OCI-LY1 (cell line): ENCODE results near the gene BTBD9.

Source experiments
- H2AFZ ChIP-seq: fragments of 200-600 bp; sonication (generic), shearing (Covaris generic); 2 replicates; pipeline ENCODE4 v1.6.0; 2014; ENCODE audit warnings: antibody characterized with exemption, mild to moderate bottlenecking, low read length
- H3F3A ChIP-seq: fragments of 200-600 bp; sonication (generic), shearing (Covaris generic); 2 replicates; pipeline ENCODE4 v1.6.0; 2014; ENCODE audit warnings: mild to moderate bottlenecking, antibody characterized with exemption, low read length, moderate library complexity; ENCODE audit not compliant: insufficient read depth
- H3K27ac ChIP-seq: fragments of 200-600 bp; sonication (generic); 2 replicates; pipeline ENCODE4 v1.5.1; 2014; ENCODE audit warnings: low read length, mixed run types, mild to moderate bottlenecking, low read depth; ENCODE audit not compliant: poor library complexity, severe bottlenecking
- H3K27me3 ChIP-seq: fragments of 200-600 bp; sonication (generic); 2 replicates; pipeline ENCODE4 v1.6.0; 2014; ENCODE audit warnings: antibody characterized with exemption, mild to moderate bottlenecking, low read length, moderate library complexity; ENCODE audit not compliant: insufficient read depth
- H3K36me3 ChIP-seq: fragments of 200-600 bp; sonication (generic); 2 replicates; pipeline ENCODE4 v1.6.1; 2014; ENCODE audit warnings: mild to moderate bottlenecking, antibody characterized with exemption, low read length, moderate library complexity, mixed read lengths; ENCODE audit not compliant: insufficient read depth
- H3K4me1 ChIP-seq: fragments of 200-600 bp; sonication (generic); 2 replicates; pipeline ENCODE4 v1.5.1; 2014; ENCODE audit warnings: mild to moderate bottlenecking, low read length, moderate library complexity; ENCODE audit not compliant: insufficient read depth, severe bottlenecking
- H3K4me2 ChIP-seq: fragments of 200-600 bp; sonication (generic), shearing (Covaris generic); 2 replicates; pipeline ENCODE4 v1.6.1; 2014; ENCODE audit warnings: low read length
- H3K4me3 ChIP-seq: fragments of 200-600 bp; sonication (generic); 2 replicates; pipeline ENCODE4 v1.5.1; 2014; ENCODE audit warnings: low read length, low read depth, mild to moderate bottlenecking, mixed read lengths; ENCODE audit not compliant: poor library complexity, severe bottlenecking
- H3K79me2 ChIP-seq: fragments of 200-600 bp; shearing (Covaris generic); 2 replicates; pipeline ENCODE4 v1.6.1; 2016; ENCODE audit warnings: mixed run types, low read length, mixed read lengths; ENCODE audit not compliant: insufficient read depth
- H3K9ac ChIP-seq: fragments of 200-600 bp; sonication (generic), shearing (Covaris generic); 2 replicates; pipeline ENCODE4 v1.6.1; 2014; ENCODE audit warnings: mild to moderate bottlenecking, low read length, mixed read lengths
- H3K9me2 ChIP-seq: fragments of 200-600 bp; sonication (generic), shearing (Covaris generic); 2 replicates; pipeline ENCODE4 v1.6.1; 2014; ENCODE audit warnings: low read depth, mild to moderate bottlenecking, low read length, mixed read lengths
- H3K9me3 ChIP-seq: fragments of 200-600 bp; shearing (Covaris generic); 2 replicates; pipeline ENCODE4 v1.6.1; 2014; ENCODE audit warnings: low read length, mixed read lengths
- H4K20me1 ChIP-seq: fragments of 200-600 bp; sonication (generic), shearing (Covaris generic); 2 replicates; pipeline ENCODE4 v1.6.0; 2016; ENCODE audit warnings: mild to moderate bottlenecking, low read length; ENCODE audit not compliant: insufficient read depth
- EZH2 ChIP-seq: fragments of 200-600 bp; sonication (generic), shearing (Covaris generic); IDR thresholded peaks from 2 replicates; pipeline ENCODE4 v1.8.0; 2017; ENCODE audit warnings: borderline replicate concordance, mixed run types, mild to moderate bottlenecking, antibody characterized with exemption, low read length, moderate library complexity, mixed read lengths
- TF ChIP-seq, protein P1 (sequence below): fragments of 200-600 bp; sonication (generic), shearing (Covaris generic); IDR thresholded peaks from 2 replicates; pipeline ENCODE4 v1.5.1; 2017; ENCODE audit warnings: mild to moderate bottlenecking, antibody characterized with exemption, low read length, moderate library complexity, mixed read lengths

The BTBD9 gene

GRCh38 chr6:38345586-38345985 lies 294.1 kb downstream of the BTBD9 start:
- no peak overlapping the region for H3K27ac ChIP-seq
- TF ChIP-seq EZH2: no peak
- TF ChIP-seq, protein P1, sequence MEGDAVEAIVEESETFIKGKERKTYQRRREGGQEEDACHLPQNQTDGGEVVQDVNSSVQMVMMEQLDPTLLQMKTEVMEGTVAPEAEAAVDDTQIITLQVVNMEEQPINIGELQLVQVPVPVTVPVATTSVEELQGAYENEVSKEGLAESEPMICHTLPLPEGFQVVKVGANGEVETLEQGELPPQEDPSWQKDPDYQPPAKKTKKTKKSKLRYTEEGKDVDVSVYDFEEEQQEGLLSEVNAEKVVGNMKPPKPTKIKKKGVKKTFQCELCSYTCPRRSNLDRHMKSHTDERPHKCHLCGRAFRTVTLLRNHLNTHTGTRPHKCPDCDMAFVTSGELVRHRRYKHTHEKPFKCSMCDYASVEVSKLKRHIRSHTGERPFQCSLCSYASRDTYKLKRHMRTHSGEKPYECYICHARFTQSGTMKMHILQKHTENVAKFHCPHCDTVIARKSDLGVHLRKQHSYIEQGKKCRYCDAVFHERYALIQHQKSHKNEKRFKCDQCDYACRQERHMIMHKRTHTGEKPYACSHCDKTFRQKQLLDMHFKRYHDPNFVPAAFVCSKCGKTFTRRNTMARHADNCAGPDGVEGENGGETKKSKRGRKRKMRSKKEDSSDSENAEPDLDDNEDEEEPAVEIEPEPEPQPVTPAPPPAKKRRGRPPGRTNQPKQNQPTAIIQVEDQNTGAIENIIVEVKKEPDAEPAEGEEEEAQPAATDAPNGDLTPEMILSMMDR: no peak
- no peak overlapping the region for H3K9ac ChIP-seq

DNA sequence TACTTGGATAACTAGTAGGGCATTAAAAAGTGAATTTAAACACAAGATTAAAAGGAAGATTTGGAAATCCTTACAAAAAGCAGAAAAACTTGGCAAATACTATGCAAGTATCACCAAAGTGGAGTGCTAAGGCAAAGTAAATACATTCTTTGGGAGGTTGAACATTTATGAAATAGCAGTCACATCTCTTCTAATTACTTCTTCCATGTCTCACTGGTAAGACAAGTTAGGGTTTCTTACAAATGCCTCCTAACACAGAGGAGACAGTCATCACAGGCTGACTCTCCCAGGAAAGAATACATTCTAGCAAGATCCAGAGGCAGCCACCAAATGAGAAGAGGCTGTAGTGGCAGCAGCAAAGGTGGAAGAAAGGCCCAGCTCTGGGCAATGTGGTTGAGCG lies 298.2 kb downstream of the BTBD9 start:
- TF ChIP-seq, protein P1: no peak
- no peak for TF ChIP-seq EZH2

More at GRCh38 chr6:38345586-38345985, 294.1 kb downstream of the BTBD9 start:
- Histone ChIP-seq H3K9me2 (no peaks in the 10 kb centered on the region), H4K20me1 (no peaks in the 10 kb centered on the region), H3K27me3 (no peaks in the 10 kb centered on the region), H3F3A (no peaks in the 10 kb centered on the region), H3K4me1 (no peaks in the 10 kb centered on the region), H3K36me3 (no peaks in the 10 kb centered on the region), H3K9me3 (no peaks in the 10 kb centered on the region), H3K79me2 (no peaks in the 10 kb centered on the region), H3K4me2 (no peak overlapping the region), H3K4me3 (no peak overlapping the region), H2AFZ (no peak overlapping the region)

DNA sequence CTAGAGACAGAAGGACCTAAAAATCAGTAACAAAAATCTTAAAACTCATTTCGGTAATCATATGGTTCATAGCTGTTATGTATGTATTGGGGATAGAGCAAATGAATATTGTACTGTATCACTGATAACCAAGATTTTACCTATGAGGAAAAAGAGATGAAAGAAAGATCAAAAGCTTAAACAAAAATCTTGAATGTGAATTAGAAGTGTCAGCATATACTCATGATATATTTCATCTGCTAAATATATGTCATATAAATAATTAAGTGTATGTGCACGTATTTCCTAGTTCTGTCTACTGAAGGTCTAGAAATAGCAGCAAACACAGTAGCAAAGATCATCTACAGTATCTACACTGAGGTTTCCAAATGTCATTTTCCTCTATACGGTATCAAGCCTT lies 299.8 kb downstream of the BTBD9 start:
- Histone ChIP-seq H3K4me2 (no peak overlapping the region), H3K79me2 (no peaks in the 10 kb centered on the region), H3K27ac (no peak overlapping the region), H3K9ac (no peak overlapping the region), H3K9me2 (no peaks in the 10 kb centered on the region), H3F3A (no peaks in the 10 kb centered on the region), H2AFZ (no peak overlapping the region), H3K4me1 (no peaks in the 10 kb centered on the region), H4K20me1 (no peaks in the 10 kb centered on the region), H3K27me3 (no peaks in the 10 kb centered on the region), H3K9me3 (no peaks in the 10 kb centered on the region), H3K4me3 (no peak overlapping the region), H3K36me3 (no peaks in the 10 kb centered on the region)
- TF ChIP-seq EZH2: no peak
- TF ChIP-seq, protein P1: no peak

More for the DNA sequence above, 298.2 kb downstream of the BTBD9 start:
- no peaks in the 10 kb centered on the region for H3K9me3 ChIP-seq
- H3K4me3 ChIP-seq: no peak overlapping the region
- no peak overlapping the region for H2AFZ ChIP-seq
- H3K79me2 ChIP-seq: no peaks in the 10 kb centered on the region
- no peak overlapping the region for H3K9ac ChIP-seq
- H3K36me3 ChIP-seq: no peaks in the 10 kb centered on the region
- no peaks in the 10 kb centered on the region for H3K9me2 ChIP-seq
- H3K27me3 ChIP-seq: no peaks in the 10 kb centered on the region
- no peaks in the 10 kb centered on the region for H4K20me1 ChIP-seq
- no peak overlapping the region for H3K4me2 ChIP-seq
- H3K4me1 ChIP-seq: no peaks in the 10 kb centered on the region
- no peak overlapping the region for H3K27ac ChIP-seq
- H3F3A ChIP-seq: no peaks in the 10 kb centered on the region
